Esophagus muscularis mucosa (tissue), 4 donors: ENCODE data around the gene CYLD.

Experiments used
- EP300 ChIP-seq: sonication (generic); formaldehyde crosslinking; IDR thresholded peaks from one replicate; pipeline ENCODE4 v1.6.1; 2017; ENCODE audit warnings: antibody characterized with exemption
- POLR2A ChIP-seq: fragments of 450-650 bp; IDR thresholded peaks from one replicate; pipeline ENCODE4 v1.6.1; 2017; ENCODE audit warnings: antibody characterized with exemption, moderate library complexity, mild to moderate bottlenecking, low read depth
- POLR2AphosphoS5 ChIP-seq, 2 donors: sonication (generic); formaldehyde crosslinking; IDR thresholded peaks; one replicate each; pipeline ENCODE4 v1.6.1; 2017; ENCODE audit warnings: antibody characterized with exemption in 2 of 2
- TF ChIP-seq, protein P1 (sequence below), 3 experiments: fragments of 200-600 bp in 2 of 3; fragments of 450-650 bp in 1 of 3; sonication (generic) in 2 of 3; IDR thresholded peaks; one replicate each; pipeline ENCODE4 v1.5.1; 2017 to 2019; ENCODE audit warnings: antibody characterized with exemption in 3 of 3, mild to moderate bottlenecking in 2 of 3, moderate library complexity in 1 of 3

DNA sequence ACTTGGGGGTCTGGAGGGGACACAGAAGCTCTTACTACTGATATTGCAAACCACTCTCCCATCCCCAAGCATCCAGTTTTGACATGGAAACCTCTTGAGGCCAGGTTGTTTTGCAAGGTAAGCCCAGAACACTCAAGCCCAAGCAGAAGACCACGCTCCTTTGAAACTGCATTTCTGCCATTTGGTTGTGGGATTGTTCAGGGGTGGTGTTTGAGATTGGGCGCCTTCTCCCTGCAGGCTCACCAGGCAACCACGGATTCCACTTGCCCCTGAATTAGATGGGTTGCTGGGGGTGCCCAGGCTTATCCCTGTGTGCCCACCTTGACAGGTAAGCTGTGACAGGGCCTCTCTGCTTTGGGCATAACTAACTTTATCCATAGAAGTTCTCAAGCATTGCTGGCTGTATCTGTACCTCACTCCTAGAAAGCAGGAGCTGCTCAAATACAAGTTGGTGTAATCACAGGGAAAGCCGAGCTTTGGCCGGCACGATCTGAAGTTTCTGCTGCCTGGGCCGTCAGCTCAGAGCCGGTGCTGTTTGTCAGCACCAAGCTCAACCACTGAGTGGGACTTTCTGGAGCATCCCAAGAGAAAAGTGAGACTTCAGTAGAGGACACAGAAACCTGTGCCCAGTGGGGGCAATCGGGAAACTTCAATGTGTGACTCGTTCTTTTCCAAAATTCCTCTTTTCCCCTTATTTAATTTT lies 93.6 kb downstream of the CYLD start:
- TF ChIP-seq, protein P1, sequence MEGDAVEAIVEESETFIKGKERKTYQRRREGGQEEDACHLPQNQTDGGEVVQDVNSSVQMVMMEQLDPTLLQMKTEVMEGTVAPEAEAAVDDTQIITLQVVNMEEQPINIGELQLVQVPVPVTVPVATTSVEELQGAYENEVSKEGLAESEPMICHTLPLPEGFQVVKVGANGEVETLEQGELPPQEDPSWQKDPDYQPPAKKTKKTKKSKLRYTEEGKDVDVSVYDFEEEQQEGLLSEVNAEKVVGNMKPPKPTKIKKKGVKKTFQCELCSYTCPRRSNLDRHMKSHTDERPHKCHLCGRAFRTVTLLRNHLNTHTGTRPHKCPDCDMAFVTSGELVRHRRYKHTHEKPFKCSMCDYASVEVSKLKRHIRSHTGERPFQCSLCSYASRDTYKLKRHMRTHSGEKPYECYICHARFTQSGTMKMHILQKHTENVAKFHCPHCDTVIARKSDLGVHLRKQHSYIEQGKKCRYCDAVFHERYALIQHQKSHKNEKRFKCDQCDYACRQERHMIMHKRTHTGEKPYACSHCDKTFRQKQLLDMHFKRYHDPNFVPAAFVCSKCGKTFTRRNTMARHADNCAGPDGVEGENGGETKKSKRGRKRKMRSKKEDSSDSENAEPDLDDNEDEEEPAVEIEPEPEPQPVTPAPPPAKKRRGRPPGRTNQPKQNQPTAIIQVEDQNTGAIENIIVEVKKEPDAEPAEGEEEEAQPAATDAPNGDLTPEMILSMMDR (IDR thresholded peaks at IDR 0.05): no peak
- TF ChIP-seq POLR2A: no peak
- TF ChIP-seq POLR2AphosphoS5 (IDR thresholded peaks at IDR 0.05): no peak
- no peak for TF ChIP-seq EP300
